ENCODE results near the gene STK33.

Gene STK33

DNA sequence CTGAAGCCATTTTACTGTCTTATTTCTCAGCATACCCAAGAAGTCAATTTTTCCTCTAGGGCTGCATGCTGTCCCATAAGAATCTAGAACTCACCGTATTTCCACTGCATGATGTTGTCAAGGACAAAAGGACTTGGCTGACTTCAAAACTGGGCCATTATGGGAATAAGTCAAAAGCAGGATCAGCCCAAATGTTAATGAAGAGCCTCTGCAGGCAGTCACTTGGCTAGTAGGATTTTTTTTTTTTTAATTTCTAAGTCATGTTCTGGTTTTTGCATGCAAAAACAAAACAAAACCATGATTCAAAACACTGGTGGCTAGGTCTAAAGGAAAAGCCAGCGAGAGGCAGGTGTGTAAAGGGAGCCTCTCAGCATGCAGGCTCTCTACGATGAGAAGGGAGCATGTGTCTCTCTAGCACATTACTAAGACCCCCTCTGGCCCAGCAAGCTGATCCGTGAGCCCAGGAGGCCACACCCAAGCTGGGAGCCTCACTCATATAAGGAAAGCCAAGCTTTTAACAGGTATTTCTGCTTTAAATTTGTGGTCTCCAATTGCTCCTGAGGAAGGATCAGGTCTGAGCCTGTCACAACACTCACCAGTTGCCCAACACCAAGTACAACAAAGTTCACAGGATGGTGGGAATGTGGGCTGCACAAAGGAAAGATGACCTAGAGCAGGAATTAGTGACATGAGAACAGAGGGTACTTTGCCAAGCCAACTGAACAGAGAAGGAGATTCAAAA lies 21.4 kb upstream of the STK33 start:
- H3K4me3 ChIP-seq (ENCODE audit: low read depth, low read length), result no peak overlapping the region
- DNase-seq (ENCODE audit: low read depth), result no peak
- no peak for TF ChIP-seq CTCF (IDR thresholded peaks at IDR 0.05; ENCODE audit: control insufficient read depth, extremely low read depth, insufficient read depth)

GRCh38 chr11:8614497-8614896 lies 20.5 kb upstream of the STK33 start:
- DNase-seq (ENCODE audit: low read depth), result no peak
- no peak for TF ChIP-seq CTCF (IDR thresholded peaks at IDR 0.05; ENCODE audit: control insufficient read depth, extremely low read depth, insufficient read depth)
- no peak overlapping the region for H3K4me3 ChIP-seq (ENCODE audit: low read depth, low read length)

DNA sequence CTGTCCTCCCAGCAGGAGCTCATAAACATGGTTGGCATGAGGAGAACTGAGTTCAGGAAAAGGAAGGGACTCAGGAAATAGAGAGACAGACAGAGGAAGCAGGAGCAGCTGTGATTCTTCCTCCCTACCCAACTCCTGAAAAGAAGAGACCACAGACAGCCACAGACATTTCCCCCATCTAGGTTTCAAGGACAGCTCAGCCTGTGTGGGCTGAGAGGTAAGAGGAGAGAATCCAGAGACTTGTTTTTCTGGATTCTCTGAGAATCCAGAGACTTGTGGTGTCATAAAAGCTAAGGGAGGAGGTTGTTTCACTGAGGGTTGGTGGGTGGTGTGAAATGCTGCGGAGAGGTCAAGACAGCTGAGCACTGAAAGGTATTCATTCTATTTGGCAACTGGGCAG lies 19.0 kb upstream of the STK33 start:
- H3K4me3 ChIP-seq (ENCODE audit: low read depth, low read length), result no peak overlapping the region
- no peak for DNase-seq (ENCODE audit: low read depth)
- no peak for TF ChIP-seq CTCF (IDR thresholded peaks at IDR 0.05; ENCODE audit: control insufficient read depth, extremely low read depth, insufficient read depth)

GRCh38 chr11:8612522-8612921 lies 18.5 kb upstream of the STK33 start:
- H3K4me3 ChIP-seq (ENCODE audit: low read depth, low read length), result no peak overlapping the region
- TF ChIP-seq CTCF (IDR thresholded peaks at IDR 0.05; ENCODE audit: control insufficient read depth, extremely low read depth, insufficient read depth), result no peak
- DNase-seq (ENCODE audit: low read depth), result no peak

GRCh38 chr11:8610532-8611116 lies 16.6 kb upstream of the STK33 start:
- no peak for DNase-seq (ENCODE audit: low read depth)
- no peak for TF ChIP-seq CTCF (IDR thresholded peaks at IDR 0.05; ENCODE audit: control insufficient read depth, extremely low read depth, insufficient read depth)
- no peak overlapping the region for H3K4me3 ChIP-seq (ENCODE audit: low read depth, low read length)

GRCh38 chr11:8608652-8609051 lies 14.6 kb upstream of the STK33 start:
- H3K4me3 ChIP-seq (ENCODE audit: low read depth, low read length), result no peak overlapping the region
- no peak for TF ChIP-seq CTCF (IDR thresholded peaks at IDR 0.05; ENCODE audit: control insufficient read depth, extremely low read depth, insufficient read depth)
- no peak for DNase-seq (ENCODE audit: low read depth)

Data from LNCaP clone FGC (cell line).